Ovary (tissue), 3 donors: ENCODE measurements around the gene CD320.
"Not testable (repeated sequence)": the region's sequence is repeated elsewhere in the genome, so short reads cannot be mapped to it uniquely, and the experiment has no call there.

Experiments
- POLR2A ChIP-seq: fragments of 450-650 bp; IDR thresholded peaks from one replicate; pipeline ENCODE4 v1.6.1; 2017; ENCODE audit warnings: antibody characterized with exemption, mild to moderate bottlenecking, moderate library complexity
- TF ChIP-seq, protein P1 (sequence below), 3 donors: fragments of 450-650 bp in 2 of 3; fragments of 200-600 bp in 1 of 3; IDR thresholded peaks; one replicate each; pipeline versions ENCODE4 v1.5.1 to v1.8.0; 2016 to 2022; ENCODE audit warnings: antibody characterized with exemption in 3 of 3, mild to moderate bottlenecking in 1 of 3
- donor health status: DM: no; HTN: no; CAD: no.

DNA sequence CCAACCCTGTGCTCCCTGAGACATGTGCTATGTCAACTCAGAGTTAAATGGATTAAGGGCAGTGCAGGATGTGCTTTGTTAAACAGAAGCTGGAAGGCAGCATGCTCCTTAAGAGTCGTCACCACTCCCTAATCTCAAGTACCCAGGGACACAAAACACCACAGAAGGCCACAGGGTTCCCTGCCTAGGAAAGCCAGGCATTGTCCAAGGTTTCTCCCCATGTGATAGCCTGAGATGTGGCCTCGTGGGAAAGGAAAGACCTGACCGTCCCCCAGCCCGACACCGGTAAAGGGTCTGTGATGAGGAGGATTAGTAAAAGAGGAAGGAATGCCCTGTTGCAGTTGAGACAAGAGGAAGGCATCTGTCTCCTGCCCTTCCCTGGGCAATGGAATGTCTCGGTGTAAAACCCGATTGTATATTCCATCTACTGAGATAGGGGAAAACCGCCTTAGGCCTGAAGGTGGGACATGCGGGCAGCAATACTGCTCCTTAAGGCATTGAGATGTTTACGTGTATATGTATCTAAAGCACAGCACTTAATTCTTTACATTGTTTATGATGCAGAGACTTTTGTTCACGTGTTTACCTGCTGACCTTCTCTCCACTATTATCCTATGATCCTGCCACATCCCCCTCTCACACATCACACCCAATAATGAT, 7.0 kb upstream of the CD320 start:
- TF ChIP-seq POLR2A: not testable (repeated sequence)
- TF ChIP-seq, protein P1, sequence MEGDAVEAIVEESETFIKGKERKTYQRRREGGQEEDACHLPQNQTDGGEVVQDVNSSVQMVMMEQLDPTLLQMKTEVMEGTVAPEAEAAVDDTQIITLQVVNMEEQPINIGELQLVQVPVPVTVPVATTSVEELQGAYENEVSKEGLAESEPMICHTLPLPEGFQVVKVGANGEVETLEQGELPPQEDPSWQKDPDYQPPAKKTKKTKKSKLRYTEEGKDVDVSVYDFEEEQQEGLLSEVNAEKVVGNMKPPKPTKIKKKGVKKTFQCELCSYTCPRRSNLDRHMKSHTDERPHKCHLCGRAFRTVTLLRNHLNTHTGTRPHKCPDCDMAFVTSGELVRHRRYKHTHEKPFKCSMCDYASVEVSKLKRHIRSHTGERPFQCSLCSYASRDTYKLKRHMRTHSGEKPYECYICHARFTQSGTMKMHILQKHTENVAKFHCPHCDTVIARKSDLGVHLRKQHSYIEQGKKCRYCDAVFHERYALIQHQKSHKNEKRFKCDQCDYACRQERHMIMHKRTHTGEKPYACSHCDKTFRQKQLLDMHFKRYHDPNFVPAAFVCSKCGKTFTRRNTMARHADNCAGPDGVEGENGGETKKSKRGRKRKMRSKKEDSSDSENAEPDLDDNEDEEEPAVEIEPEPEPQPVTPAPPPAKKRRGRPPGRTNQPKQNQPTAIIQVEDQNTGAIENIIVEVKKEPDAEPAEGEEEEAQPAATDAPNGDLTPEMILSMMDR (IDR thresholded peaks at IDR 0.05): not testable (repeated sequence)
